Cardiac muscle cell (in vitro differentiated cells and primary cell): Measurements from ENCODE around the gene MIB2. TPM values are rescaled to one million over a fixed set of nuclear protein-coding genes. Genes with fewer than 3 reads are reported as not detected.

ENCODE experiments used
- DNase-seq, 2 donors: peaks; one replicate each; pipeline versions ENCODE4 v3.0.0 to v3.0.0-alpha.2; 2010 to 2017; ENCODE audit warnings: low read depth in 1 of 2, low spot score in 1 of 2
- H3K27ac ChIP-seq: fragments of 200-600 bp; sonication (generic); 2 replicates; pipeline ENCODE4 v1.5.1; 2016
- H3K27me3 ChIP-seq: fragments of 200-600 bp; sonication (generic); 2 replicates; pipeline ENCODE4 v1.6.0; 2016; ENCODE audit warnings: control low read depth
- H3K36me3 ChIP-seq: fragments of 200-600 bp; sonication (generic); 2 replicates; pipeline ENCODE4 v1.5.1; 2016; ENCODE audit warnings: control low read depth
- H3K4me1 ChIP-seq: fragments of 200-600 bp; sonication (generic); 2 replicates; pipeline ENCODE4 v1.8.1; 2017; ENCODE audit warnings: low read depth, mild to moderate bottlenecking, mixed run types
- H3K4me3 ChIP-seq: fragments of 200-600 bp; sonication (generic); 2 replicates; pipeline ENCODE4 v1.5.1; 2016; ENCODE audit warnings: mild to moderate bottlenecking
- H3K9me3 ChIP-seq: fragments of 200-600 bp; sonication (generic); 2 replicates; pipeline ENCODE4 v1.5.1; 2017; ENCODE audit warnings: low read depth, mild to moderate bottlenecking, control low read depth
- polyA plus RNA-seq: library from polyadenylated mRNA; unstranded; fragments of >200 nt; fragmentation: Nextera tagmentation; extraction: Ambion mirVana; gene quantifications from 2 replicates; pipeline ENCODE4 v1.2.1, GENCODE V29; 2016
- total RNA-seq: library from RNA; depleted of rRNA; stranded (reverse); fragments of >200 nt; gene quantifications from 2 replicates; pipeline ENCODE4 v1.2.3, GENCODE V29; 2016
- TF ChIP-seq, protein P1 (sequence below): IDR thresholded peaks from 2 replicates; pipeline ENCODE4 v1.5.1; 2012; ENCODE audit warnings: low read depth, mild to moderate bottlenecking, low read length

Gene MIB2
- total and polyA plus RNA-seq, 2 experiments from 2014 or later = 168 to 248 TPM

DNA sequence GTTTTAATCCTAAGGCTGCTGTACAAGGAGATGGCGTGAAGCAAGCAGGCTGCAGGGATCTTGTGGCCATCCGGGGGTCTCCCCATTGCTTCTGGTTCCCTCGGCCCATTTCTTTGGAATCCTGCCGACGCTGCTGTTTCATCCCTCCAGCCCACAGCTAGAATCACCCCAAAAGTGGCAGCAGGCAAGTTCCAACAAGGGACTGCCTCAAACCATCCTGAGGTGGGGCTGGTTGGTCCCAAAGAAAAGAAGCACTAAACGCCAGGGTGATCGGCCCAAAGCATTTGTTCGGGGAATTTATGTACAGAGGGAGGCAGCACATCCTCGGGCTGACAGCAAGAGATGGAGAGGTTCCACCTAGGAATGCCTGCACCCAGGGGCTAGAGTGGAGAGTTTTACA lies 4.5 kb upstream of the MIB2 start:
- Histone ChIP-seq H3K27me3 (no peaks in the 10 kb centered on the region), H3K27ac (no peak overlapping the region), H3K9me3 (no peaks in the 10 kb centered on the region), H3K4me1 (peaks cover 7% of the 10 kb centered on the region), H3K36me3 (no peaks in the 10 kb centered on the region), H3K4me3 (no peak overlapping the region)
- TF ChIP-seq, protein P1, sequence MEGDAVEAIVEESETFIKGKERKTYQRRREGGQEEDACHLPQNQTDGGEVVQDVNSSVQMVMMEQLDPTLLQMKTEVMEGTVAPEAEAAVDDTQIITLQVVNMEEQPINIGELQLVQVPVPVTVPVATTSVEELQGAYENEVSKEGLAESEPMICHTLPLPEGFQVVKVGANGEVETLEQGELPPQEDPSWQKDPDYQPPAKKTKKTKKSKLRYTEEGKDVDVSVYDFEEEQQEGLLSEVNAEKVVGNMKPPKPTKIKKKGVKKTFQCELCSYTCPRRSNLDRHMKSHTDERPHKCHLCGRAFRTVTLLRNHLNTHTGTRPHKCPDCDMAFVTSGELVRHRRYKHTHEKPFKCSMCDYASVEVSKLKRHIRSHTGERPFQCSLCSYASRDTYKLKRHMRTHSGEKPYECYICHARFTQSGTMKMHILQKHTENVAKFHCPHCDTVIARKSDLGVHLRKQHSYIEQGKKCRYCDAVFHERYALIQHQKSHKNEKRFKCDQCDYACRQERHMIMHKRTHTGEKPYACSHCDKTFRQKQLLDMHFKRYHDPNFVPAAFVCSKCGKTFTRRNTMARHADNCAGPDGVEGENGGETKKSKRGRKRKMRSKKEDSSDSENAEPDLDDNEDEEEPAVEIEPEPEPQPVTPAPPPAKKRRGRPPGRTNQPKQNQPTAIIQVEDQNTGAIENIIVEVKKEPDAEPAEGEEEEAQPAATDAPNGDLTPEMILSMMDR = no peak
- DNase-seq = no peak

DNA sequence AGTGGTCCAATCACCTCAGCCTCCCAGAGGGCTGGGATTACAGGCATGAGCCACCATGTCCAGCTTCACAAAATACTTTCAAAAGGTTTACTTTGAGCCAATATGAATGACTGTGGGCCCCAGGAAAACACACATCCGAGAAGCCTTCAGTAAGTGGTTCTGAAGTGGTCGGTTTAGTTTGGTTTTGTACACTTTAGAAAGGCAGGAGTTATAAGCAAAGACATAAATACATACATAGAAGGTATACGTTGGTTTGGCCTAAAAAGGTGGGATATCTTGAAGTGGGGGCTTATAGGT lies 3.2 kb upstream of the MIB2 start:
- TF ChIP-seq, protein P1 = no peak
- Histone ChIP-seq H3K9me3 (no peaks in the 10 kb centered on the region), H3K27ac (no peak overlapping the region), H3K4me1 (peaks cover 7% of the 10 kb centered on the region), H3K36me3 (no peaks in the 10 kb centered on the region), H3K4me3 (no peak overlapping the region), H3K27me3 (no peaks in the 10 kb centered on the region)
- no peak for DNase-seq

DNA sequence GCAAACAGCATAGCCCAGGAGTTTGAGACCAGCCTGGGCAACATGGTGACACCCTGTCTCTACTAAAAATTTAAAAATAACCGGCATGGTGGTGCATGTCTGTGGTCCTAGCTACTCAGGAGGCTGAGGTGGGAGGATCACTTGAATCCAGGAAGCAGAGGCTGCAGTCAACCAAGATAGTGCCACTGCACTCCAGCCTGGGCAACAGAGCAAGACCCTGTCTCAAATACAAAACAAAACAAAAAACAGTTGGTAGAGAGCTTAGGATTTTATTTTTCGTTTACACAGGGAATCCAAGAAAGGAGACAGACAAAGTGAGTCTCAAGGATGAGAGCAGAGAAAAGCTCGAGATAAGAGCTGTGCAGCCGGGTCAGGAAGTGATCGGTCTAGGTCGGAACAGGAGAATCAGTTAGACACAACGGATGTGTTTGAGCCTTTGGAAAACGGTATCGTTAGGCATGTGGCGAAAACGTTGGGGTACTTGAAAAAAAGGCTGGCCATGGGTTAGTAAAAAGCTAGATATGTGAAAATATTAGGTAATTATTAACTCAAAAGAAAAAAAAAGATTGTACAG lies 1.7 kb upstream of the MIB2 start:
- Histone ChIP-seq H3K4me1 (peaks cover 7% of the 10 kb centered on the region), H3K9me3 (no peaks in the 10 kb centered on the region), H3K27me3 (no peaks in the 10 kb centered on the region), H3K4me3 (peak overlapping the region; percentile 83), H3K27ac (no peak overlapping the region), H3K36me3 (peaks cover 6% of the 10 kb centered on the region)
- no peak for DNase-seq
- TF ChIP-seq, protein P1 = no peak

DNA sequence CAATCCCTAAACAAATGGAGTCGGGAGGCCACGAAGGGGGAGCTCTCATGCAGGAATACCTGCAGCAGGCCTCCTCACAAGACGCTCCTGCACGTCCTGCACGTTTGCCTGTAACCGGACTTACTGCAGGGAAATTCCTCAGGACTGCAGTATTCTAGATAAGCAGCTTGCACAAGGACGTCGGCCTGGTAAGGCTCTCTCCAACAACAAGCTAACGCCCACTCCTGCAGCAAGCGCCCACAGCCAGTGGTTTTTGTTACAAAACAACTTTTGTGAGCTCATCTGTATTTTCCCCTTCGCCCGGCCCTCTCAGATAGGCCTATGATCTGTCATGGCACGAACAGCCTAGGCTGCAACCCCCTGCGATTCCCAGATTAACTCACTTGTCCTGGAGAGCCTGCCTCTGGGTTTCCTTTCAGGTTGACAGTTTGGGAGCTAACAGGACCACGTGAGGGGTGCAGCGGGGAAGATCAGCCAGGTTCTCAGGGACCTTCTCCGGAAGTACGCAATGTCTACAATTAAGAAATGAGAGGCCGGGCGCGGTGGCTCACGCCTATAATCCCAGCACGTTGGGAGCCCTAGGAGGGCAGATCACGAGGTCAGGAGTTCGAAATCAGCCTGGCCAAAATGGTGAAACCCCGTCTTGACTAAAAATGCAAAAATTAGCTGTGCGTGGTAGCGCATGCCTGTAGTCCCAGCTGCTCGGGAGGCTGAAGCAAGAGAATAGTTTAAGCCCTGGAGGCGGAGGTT lies 921 bp upstream of the MIB2 start:
- TF ChIP-seq, protein P1 = no peak
- H3K4me1 ChIP-seq = peaks cover 7% of the 10 kb centered on the region
- H3K36me3 ChIP-seq = peaks cover 6% of the 10 kb centered on the region
- H3K4me3 ChIP-seq = peak overlapping the region; percentile 83
- H3K9me3 ChIP-seq = no peaks in the 10 kb centered on the region
- peak in 1 of 2 donors; percentile 93 for DNase-seq
- H3K27ac ChIP-seq = peak overlapping the region; percentile 1
- H3K27me3 ChIP-seq = no peaks in the 10 kb centered on the region

DNA sequence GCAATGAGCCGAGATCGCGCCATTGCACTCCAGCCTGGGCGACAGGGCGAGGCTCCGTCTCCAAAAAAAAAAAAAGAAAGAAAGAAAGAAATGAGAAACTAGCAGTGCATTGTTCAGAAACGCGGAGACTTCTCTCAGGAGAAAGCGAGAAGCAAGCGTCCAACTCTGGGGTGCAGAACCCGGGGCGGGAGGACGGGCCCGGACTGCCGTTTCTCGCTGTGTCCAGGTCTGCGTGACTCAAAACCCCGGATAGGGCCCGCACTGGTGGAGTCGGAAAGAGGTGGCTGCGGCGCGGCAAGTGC lies 395 bp upstream of the MIB2 start:
- Histone ChIP-seq H3K27ac (peak overlapping the region; percentile 1), H3K9me3 (no peaks in the 10 kb centered on the region), H3K27me3 (no peaks in the 10 kb centered on the region), H3K36me3 (peaks cover 6% of the 10 kb centered on the region), H3K4me3 (peak overlapping the region; percentile 83), H3K4me1 (peaks cover 7% of the 10 kb centered on the region)
- TF ChIP-seq, protein P1 = no peak
- no peak for DNase-seq
